ENCODE results near the gene NR6A1. TPM values are rescaled to one million over a fixed set of nuclear protein-coding genes. Genes with fewer than 3 reads are reported as not detected.

NR6A1 gene
- total RNA-seq, 2 experiments from 2014 or later: not detected

DNA sequence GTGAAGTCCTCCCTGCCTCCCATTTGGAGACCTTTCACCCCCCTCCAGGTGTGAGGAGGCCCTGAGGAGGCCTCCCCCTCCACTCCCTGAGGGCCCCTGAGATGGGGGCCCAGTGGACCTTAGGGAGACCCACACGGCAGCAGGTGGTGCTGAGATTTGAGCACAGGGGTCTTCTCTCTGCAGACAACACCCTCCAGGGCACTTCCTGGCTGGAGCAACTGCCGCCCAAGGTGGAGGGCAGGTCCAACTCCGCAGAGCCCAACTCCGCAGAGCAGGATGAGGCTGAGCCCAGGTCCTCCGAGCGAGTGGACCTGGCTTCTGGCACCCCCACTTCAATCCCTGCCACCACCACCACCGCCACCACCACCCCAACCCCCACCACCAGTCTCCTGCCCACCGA lies 32.8 kb upstream of the NR6A1 start:
- Histone ChIP-seq H3K4me3 (ENCODE audit: low read length) (no peak overlapping the region), H3K27me3 (ENCODE audit: control insufficient read depth in 1 of 2, insufficient read depth in 2 of 2, low read length in 2 of 2) (peaks cover 0 to 2% of the 10 kb centered on the region in 2 experiments), H3K27ac (ENCODE audit: low read depth in 1 of 2, low read length in 2 of 2) (no peak overlapping the region), H3K9me3 (ENCODE audit: control insufficient read depth in 1 of 2, insufficient read depth in 1 of 2, low read length in 2 of 2) (no peaks in the 10 kb centered on the region), H3K36me3 (ENCODE audit: insufficient read depth, low read length) (no peaks in the 10 kb centered on the region), H3K4me1 (ENCODE audit: insufficient read depth, low read length) (no peaks in the 10 kb centered on the region)
- TF ChIP-seq, protein P1, sequence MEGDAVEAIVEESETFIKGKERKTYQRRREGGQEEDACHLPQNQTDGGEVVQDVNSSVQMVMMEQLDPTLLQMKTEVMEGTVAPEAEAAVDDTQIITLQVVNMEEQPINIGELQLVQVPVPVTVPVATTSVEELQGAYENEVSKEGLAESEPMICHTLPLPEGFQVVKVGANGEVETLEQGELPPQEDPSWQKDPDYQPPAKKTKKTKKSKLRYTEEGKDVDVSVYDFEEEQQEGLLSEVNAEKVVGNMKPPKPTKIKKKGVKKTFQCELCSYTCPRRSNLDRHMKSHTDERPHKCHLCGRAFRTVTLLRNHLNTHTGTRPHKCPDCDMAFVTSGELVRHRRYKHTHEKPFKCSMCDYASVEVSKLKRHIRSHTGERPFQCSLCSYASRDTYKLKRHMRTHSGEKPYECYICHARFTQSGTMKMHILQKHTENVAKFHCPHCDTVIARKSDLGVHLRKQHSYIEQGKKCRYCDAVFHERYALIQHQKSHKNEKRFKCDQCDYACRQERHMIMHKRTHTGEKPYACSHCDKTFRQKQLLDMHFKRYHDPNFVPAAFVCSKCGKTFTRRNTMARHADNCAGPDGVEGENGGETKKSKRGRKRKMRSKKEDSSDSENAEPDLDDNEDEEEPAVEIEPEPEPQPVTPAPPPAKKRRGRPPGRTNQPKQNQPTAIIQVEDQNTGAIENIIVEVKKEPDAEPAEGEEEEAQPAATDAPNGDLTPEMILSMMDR (IDR thresholded peaks at IDR 0.05): no peak
- H3K36me3 Mint-ChIP-seq (ENCODE audit: low read depth): no peaks in the 10 kb centered on the region
- DNase-seq (no peak), ATAC-seq (ENCODE audit: poor library complexity) (no peak)
- ChIA-PET CTCF (no interaction called here), POLR2A (no interaction called here)
- H3K4me1 Mint-ChIP-seq (ENCODE audit: low read depth): no peaks in the 10 kb centered on the region
- no peaks in the 10 kb centered on the region for H3K9me3 Mint-ChIP-seq
- H3K27me3 Mint-ChIP-seq: peaks cover 11% of the 10 kb centered on the region
- H3K27ac Mint-ChIP-seq: no peak overlapping the region
- no peak overlapping the region for H3K4me3 Mint-ChIP-seq
- intact Hi-C loops (cut with DNase I, micrococcal nuclease): no loop called here

DNA sequence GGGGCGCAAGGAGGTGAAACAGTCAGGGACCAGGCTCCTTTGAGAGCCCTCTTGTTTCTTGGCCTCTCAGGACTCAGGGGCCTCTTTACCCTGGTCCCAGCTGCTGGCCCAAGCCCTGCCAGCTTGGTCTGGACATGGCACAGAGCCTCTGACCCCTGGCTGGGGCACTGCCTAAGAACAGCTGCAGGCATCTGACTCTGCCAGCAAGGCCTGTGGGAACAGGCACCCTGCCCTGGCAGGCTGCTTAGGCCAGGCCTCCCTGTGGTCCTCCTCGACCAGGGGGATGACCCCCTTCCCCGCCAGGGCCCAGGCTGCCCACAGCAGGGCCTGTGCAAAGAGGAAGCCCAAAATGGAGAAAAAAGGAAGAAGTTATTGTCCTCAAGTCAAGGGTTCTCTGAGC lies 31.3 kb upstream of the NR6A1 start:
- peaks cover 15% of the 10 kb centered on the region for H3K27me3 Mint-ChIP-seq
- H3K27me3 ChIP-seq (ENCODE audit: control insufficient read depth in 1 of 2, insufficient read depth in 2 of 2, low read length in 2 of 2): peaks cover 0 to 2% of the 10 kb centered on the region in 2 experiments
- no peak for ATAC-seq (ENCODE audit: poor library complexity)
- H3K9me3 ChIP-seq (ENCODE audit: control insufficient read depth in 1 of 2, insufficient read depth in 1 of 2, low read length in 2 of 2): no peaks in the 10 kb centered on the region
- no peak overlapping the region for H3K27ac Mint-ChIP-seq
- H3K4me1 ChIP-seq (ENCODE audit: insufficient read depth, low read length): no peaks in the 10 kb centered on the region
- no peaks in the 10 kb centered on the region for H3K36me3 ChIP-seq (ENCODE audit: insufficient read depth, low read length)
- H3K4me3 Mint-ChIP-seq: no peak overlapping the region
- POLR2A ChIA-PET: no interaction called here
- CTCF ChIA-PET: no interaction called here
- no peaks in the 10 kb centered on the region for H3K36me3 Mint-ChIP-seq (ENCODE audit: low read depth)
- H3K27ac ChIP-seq (ENCODE audit: low read depth in 1 of 2, low read length in 2 of 2): no peak overlapping the region
- DNase-seq: no peak
- H3K9me3 Mint-ChIP-seq: no peaks in the 10 kb centered on the region
- H3K4me1 Mint-ChIP-seq (ENCODE audit: low read depth): no peaks in the 10 kb centered on the region
- intact Hi-C loops (cut with DNase I, micrococcal nuclease): no loop called here
- no peak overlapping the region for H3K4me3 ChIP-seq (ENCODE audit: low read length)
- TF ChIP-seq, protein P1 (IDR thresholded peaks at IDR 0.05): no peak

DNA sequence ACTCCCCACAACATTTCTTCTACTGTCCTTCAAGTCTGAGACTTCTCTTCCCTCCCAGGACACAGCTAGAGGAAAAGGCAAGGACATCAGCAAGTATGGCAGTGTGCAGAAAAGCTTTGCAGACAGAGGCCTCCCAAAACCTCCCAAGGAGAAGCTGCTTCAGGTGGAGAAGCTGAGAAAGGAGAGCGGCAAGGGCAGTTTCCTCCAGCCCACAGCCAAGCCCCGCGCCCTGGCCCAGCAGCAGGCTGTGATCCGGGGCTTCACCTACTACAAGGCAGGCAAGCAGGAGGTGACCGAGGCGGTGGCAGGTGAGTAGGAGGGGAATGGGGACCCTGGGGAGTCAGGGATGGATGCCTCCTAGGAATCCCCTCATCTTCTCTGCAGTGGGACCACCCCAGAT lies 30.2 kb upstream of the NR6A1 start:
- POLR2A ChIA-PET: interaction anchor here (0.6 kb wide), 1 partner anchor 63 kb away, joined by 3 read pairs; no protein-coding TSS in a partner anchor
- TF ChIP-seq, protein P1 (IDR thresholded peaks at IDR 0.05): no peak
- no peaks in the 10 kb centered on the region for H3K36me3 ChIP-seq (ENCODE audit: insufficient read depth, low read length)
- H3K9me3 ChIP-seq (ENCODE audit: control insufficient read depth in 1 of 2, insufficient read depth in 1 of 2, low read length in 2 of 2): no peaks in the 10 kb centered on the region
- CTCF ChIA-PET: no interaction called here
- H3K4me3 ChIP-seq (ENCODE audit: low read length): no peak overlapping the region
- no peaks in the 10 kb centered on the region for H3K9me3 Mint-ChIP-seq
- peaks cover 0 to 2% of the 10 kb centered on the region in 2 experiments for H3K27me3 ChIP-seq (ENCODE audit: control insufficient read depth in 1 of 2, insufficient read depth in 2 of 2, low read length in 2 of 2)
- no peak overlapping the region for H3K27ac Mint-ChIP-seq
- DNase-seq: no peak
- peaks cover 17% of the 10 kb centered on the region for H3K27me3 Mint-ChIP-seq
- H3K27ac ChIP-seq (ENCODE audit: low read depth in 1 of 2, low read length in 2 of 2): no peak overlapping the region
- no peaks in the 10 kb centered on the region for H3K4me1 ChIP-seq (ENCODE audit: insufficient read depth, low read length)
- intact Hi-C loops (cut with DNase I, micrococcal nuclease): no loop called here
- no peaks in the 10 kb centered on the region for H3K36me3 Mint-ChIP-seq (ENCODE audit: low read depth)
- H3K4me1 Mint-ChIP-seq (ENCODE audit: low read depth): no peaks in the 10 kb centered on the region
- no peak for ATAC-seq (ENCODE audit: poor library complexity)
- no peak overlapping the region for H3K4me3 Mint-ChIP-seq
